Measurements from ENCODE around the gene AEBP1. TPM values are rescaled to one million over a fixed set of nuclear protein-coding genes. Genes with fewer than 3 reads are reported as not detected.

Gene AEBP1
- total and polyA plus RNA-seq, 2 of the 4 experiments (the other 2 are of a cell fraction), result 1.1 to 5.7 TPM

DNA sequence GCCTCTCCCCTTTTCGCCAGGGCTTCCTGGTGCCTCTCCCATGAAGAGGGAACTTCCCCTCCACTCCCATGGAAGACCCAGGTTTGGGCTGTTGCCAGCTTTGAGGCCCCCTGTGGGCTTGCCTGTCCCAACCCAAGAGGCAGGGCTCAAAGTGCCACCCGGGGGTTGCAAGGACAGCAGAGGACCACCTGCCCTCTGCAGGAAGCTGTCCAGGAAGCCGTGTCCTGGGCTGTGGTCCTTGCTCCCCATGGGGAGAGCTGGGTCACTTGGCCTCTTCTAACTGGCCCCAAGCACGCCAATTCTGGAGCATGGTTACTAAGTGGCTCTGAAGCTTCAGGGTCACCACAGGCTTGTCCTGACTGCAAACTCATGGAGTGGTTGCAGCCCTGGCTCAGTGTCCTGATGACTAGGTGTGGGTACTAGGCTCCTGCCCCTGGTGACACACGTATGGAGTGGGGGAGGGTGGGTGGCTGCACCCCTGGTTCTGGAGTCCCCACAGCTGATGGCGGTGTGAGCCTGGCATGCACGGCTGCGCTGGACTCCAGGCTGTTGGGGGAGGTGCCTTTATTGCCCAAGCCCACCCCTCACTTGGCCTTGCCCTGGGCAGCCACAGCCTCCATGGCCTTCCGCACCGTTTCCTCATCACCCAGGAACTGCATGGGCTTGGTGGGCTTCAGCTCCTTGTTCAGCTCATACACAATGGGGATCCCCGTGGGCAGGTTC, 41.8 kb upstream of the AEBP1 start:
- Histone ChIP-seq H3K36me3 (ENCODE audit: control insufficient read depth, insufficient read depth, low read length) (peaks cover 47% of the 10 kb centered on the region), H3K4me3 (ENCODE audit: insufficient read depth, low read depth, low read length) (no peak overlapping the region), H4K20me1 (ENCODE audit: insufficient read depth, low read length) (peaks cover 30% of the 10 kb centered on the region), H3K27ac (ENCODE audit: insufficient read depth, low read length) (no peak overlapping the region), H3K79me1 (ENCODE audit: low read depth in 1 of 2, low read length in 2 of 2) (0 out of 4 replicates have a peak, but pooled peaks cover under 1 to 4% of the 10 kb centered on the region in 2 experiments), H2BK5ac (ENCODE audit: low read depth, low read length, poor library complexity, severe bottlenecking) (no peak overlapping the region), H3K9ac (ENCODE audit: low read depth, low read length) (no peak overlapping the region), H3K27me3 (ENCODE audit: control insufficient read depth, insufficient read depth, low read length) (no peaks in the 10 kb centered on the region), H3K18ac (ENCODE audit: low read depth, low read length) (no peak overlapping the region), H2AFZ (replicated peaks; ENCODE audit: low read length, poor library complexity) (no peak overlapping the region), H2BK120ac (ENCODE audit: low read depth, low read length) (no peak overlapping the region), H3K4me2 (ENCODE audit: low read depth, low read length) (no peak overlapping the region), H4K5ac (ENCODE audit: low read depth, low read length) (no peak overlapping the region), H3K23ac (ENCODE audit: low read depth, low read length) (no peak overlapping the region), H3K4ac (ENCODE audit: low read depth, low read length) (no peak overlapping the region), H3K9me1 (ENCODE audit: insufficient read depth, low read length) (no peaks in the 10 kb centered on the region), H2AK5ac (ENCODE audit: low read depth, low read length) (no peak overlapping the region), H3K4me1 (ENCODE audit: control insufficient read depth, insufficient read depth, low read length) (peaks cover 7% of the 10 kb centered on the region), H4K8ac (ENCODE audit: low read depth in 2 of 2, low read length in 2 of 2) (no peak overlapping the region), H3K14ac (replicated peaks; ENCODE audit: low read depth, low read length) (no peak overlapping the region), H2BK15ac (ENCODE audit: low read depth, low read length) (no peak overlapping the region), H3K56ac (ENCODE audit: extremely low read depth, insufficient read depth, low read length) (no peak overlapping the region), H2BK20ac (ENCODE audit: low read depth, low read length) (no peak overlapping the region), H2AK9ac (replicated peaks; ENCODE audit: low read depth, low read length, poor library complexity) (peak overlapping the region; percentile 15), H4K91ac (ENCODE audit: insufficient read depth, low read depth, low read length) (no peak overlapping the region), H3K9me3 (ENCODE audit: control insufficient read depth, insufficient read depth, low read length) (no peaks in the 10 kb centered on the region)
- intact Hi-C loops (cut with micrococcal nuclease) (no loop called here), in situ Hi-C loops (cut with MboI; ENCODE audit: low sequenced_read_pairs) (no loop called here), dilution Hi-C loops (cut with HindIII; ENCODE audit: low sequenced_read_pairs, unreplicated experiment) (no loop called here)
- no peak for DNase-seq
- 81% methylated on average over 3 of the region's 11 CpGs; no CpG with 5 or more reads in 1 of the 2 experiments for WGBS, 2 experiments (ENCODE audit: extremely low coverage in 2 of 2, insufficient read length in 1 of 2)
- no TSS peak for BruUV-seq (replicated peaks)
- TF ChIP-seq CEBPB (IDR thresholded peaks at IDR 0.05; ENCODE audit: low read depth, low read length) (no peak), CHD1 (IDR thresholded peaks at IDR 0.05; ENCODE audit: low read depth, low read length) (no peak), RAD21 (IDR thresholded peaks at IDR 0.05; ENCODE audit: low read length) (no peak), MAZ (IDR thresholded peaks at IDR 0.05; ENCODE audit: borderline replicate concordance, low read depth, low read length) (no peak), SMC3 (IDR thresholded peaks at IDR 0.05; ENCODE audit: low read depth, low read length) (no peak), RFX5 (IDR thresholded peaks at IDR 0.05; ENCODE audit: low read depth, low read length) (no peak), MXI1 (IDR thresholded peaks at IDR 0.05; ENCODE audit: borderline replicate concordance, low read depth, low read length) (no peak), RCOR1 (IDR thresholded peaks at IDR 0.05; ENCODE audit: insufficient replicate concordance, low read length) (no peak), BHLHE40 (IDR thresholded peaks at IDR 0.05; ENCODE audit: low read depth, low read length) (no peak)
- TF ChIP-seq, protein P1, sequence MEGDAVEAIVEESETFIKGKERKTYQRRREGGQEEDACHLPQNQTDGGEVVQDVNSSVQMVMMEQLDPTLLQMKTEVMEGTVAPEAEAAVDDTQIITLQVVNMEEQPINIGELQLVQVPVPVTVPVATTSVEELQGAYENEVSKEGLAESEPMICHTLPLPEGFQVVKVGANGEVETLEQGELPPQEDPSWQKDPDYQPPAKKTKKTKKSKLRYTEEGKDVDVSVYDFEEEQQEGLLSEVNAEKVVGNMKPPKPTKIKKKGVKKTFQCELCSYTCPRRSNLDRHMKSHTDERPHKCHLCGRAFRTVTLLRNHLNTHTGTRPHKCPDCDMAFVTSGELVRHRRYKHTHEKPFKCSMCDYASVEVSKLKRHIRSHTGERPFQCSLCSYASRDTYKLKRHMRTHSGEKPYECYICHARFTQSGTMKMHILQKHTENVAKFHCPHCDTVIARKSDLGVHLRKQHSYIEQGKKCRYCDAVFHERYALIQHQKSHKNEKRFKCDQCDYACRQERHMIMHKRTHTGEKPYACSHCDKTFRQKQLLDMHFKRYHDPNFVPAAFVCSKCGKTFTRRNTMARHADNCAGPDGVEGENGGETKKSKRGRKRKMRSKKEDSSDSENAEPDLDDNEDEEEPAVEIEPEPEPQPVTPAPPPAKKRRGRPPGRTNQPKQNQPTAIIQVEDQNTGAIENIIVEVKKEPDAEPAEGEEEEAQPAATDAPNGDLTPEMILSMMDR (conservative IDR thresholded peaks at IDR 0.05; ENCODE audit: low read depth, low read length), result no peak
- TF ChIP-seq, protein P2, sequence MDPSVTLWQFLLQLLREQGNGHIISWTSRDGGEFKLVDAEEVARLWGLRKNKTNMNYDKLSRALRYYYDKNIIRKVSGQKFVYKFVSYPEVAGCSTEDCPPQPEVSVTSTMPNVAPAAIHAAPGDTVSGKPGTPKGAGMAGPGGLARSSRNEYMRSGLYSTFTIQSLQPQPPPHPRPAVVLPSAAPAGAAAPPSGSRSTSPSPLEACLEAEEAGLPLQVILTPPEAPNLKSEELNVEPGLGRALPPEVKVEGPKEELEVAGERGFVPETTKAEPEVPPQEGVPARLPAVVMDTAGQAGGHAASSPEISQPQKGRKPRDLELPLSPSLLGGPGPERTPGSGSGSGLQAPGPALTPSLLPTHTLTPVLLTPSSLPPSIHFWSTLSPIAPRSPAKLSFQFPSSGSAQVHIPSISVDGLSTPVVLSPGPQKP (IDR thresholded peaks at IDR 0.05; ENCODE audit: borderline replicate concordance, low read depth, low read length), result no peak
- TF ChIP-seq, protein P3, sequence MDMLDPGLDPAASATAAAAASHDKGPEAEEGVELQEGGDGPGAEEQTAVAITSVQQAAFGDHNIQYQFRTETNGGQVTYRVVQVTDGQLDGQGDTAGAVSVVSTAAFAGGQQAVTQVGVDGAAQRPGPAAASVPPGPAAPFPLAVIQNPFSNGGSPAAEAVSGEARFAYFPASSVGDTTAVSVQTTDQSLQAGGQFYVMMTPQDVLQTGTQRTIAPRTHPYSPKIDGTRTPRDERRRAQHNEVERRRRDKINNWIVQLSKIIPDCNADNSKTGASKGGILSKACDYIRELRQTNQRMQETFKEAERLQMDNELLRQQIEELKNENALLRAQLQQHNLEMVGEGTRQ (IDR thresholded peaks at IDR 0.05; ENCODE audit: low read depth, low read length), result no peak
- CTCF ChIA-PET, result no interaction called here
- POLR2A ChIA-PET (ENCODE audit: unreplicated experiment), result no interaction called here
- no peak for ATAC-seq (ENCODE audit: low read depth)
